ENCODE results near the gene DAZ2.
"Not testable (repeated sequence)": the region's sequence is repeated elsewhere in the genome, so short reads cannot be mapped to it uniquely, and the experiment has no call there.

Gene DAZ2

GRCh38 chrY:23219233-23219632 lies at the start of gene DAZ2:
DAZ2 (plus strand) TSS chrY:23219533; CDS start chrY:23219741, 208 bp downstream.
- not testable (repeated sequence) for DNase-seq (ENCODE audit: low spot score)

GRCh38 chrY:23198908-23199307 lies 20.4 kb upstream of the DAZ2 start, which contains the start of gene DAZ1:
DAZ1 (minus strand) TSS chrY:23199008; CDS start chrY:23198800, 208 bp downstream.
- DNase-seq (ENCODE audit: low spot score): not testable (repeated sequence)

- not testable (repeated sequence) for DNase-seq (ENCODE audit: low spot score)
Observed at GRCh38 chrY:23207455-23207854, 11.9 kb upstream of the DAZ2 start.

GRCh38 chrY:23209802-23210495 lies 9.4 kb upstream of the DAZ2 start:
- not testable (repeated sequence) for DNase-seq (ENCODE audit: low spot score)

GRCh38 chrY:23210681-23211080 lies 8.7 kb upstream of the DAZ2 start:
- not testable (repeated sequence) for DNase-seq (ENCODE audit: low spot score)

Data from AG08396 (cell line).